Measurements from ENCODE around the gene SHFL. TPM values are rescaled to one million over a fixed set of nuclear protein-coding genes. Genes with fewer than 3 reads are reported as not detected.

SHFL gene
- polyA plus RNA-seq, 1 of the 3 experiments (the other 2 are of a cell fraction): 36.6 TPM

DNA sequence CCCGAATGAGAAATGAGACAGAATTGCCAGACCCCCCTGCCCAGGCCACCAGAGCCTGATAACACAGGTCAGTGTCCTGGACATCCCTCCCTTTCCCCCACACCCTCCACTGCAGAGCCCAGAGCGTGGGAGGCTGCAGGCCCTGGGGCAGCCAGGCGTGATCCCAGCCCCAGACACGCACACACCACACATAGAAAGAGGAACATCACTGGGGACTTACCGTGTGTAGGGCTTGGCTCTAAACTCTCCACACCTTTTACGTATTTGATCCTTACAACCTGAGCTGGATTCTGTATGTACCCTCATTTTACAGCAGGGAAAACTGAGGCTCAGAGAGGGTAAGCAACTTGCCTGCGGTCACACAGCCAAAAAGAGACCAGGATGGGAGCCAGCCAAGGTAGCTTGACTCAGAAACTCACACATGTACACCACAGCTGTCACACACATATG is 16.7 kb downstream of the SHFL start (continued):
- TF ChIP-seq SMC3 (IDR thresholded peaks at IDR 0.05; ENCODE audit: low read depth, low read length): no peak

GRCh38 chr19:10104130-10104513 is 18.0 kb downstream of the SHFL start:
- H3K27ac ChIP-seq (ENCODE audit: low read depth in 2 of 2, low read length in 1 of 2): no peak overlapping the region
- no peak overlapping the region for H2AFZ ChIP-seq (ENCODE audit: low read depth)
- DNase-seq: no peak
- H3K9ac ChIP-seq: no peak overlapping the region
- ChIA-PET CTCF (interaction anchor here (1.0 to 3.2 kb wide), 5 partner anchors 16 to 174 kb away, joined by 3 to 13 read pairs (median 4); partner anchors contain the start of gene EIF3G), POLR2A (interaction anchor here (0.8 to 1.4 kb wide), 3 partner anchors 8 to 11 kb away, joined by 3 to 6 read pairs (median 4); no protein-coding TSS in a partner anchor)
- H3K9me2 ChIP-seq: no peaks in the 10 kb centered on the region
- H3K79me2 ChIP-seq (ENCODE audit: insufficient read depth): peaks cover 30% of the 10 kb centered on the region
- H3F3A ChIP-seq (replicated peaks; ENCODE audit: insufficient read depth): no peaks in the 10 kb centered on the region
- H3K4me1 ChIP-seq (ENCODE audit: control insufficient read depth in 1 of 2, insufficient read depth in 2 of 2, low read depth in 1 of 2, low read length in 1 of 2): peaks cover 0 to 24% of the 10 kb centered on the region in 2 experiments; a peak in 1 of 4 replicates
- no peak overlapping the region for H3K4me2 ChIP-seq
- H3K9me3 ChIP-seq: no peaks in the 10 kb centered on the region
- no peaks in the 10 kb centered on the region for H4K20me1 ChIP-seq (ENCODE audit: insufficient read depth)
- no peak overlapping the region for H3K4me3 ChIP-seq (ENCODE audit: low read depth in 2 of 2, low read length in 1 of 2)
- H3K36me3 ChIP-seq (replicated peaks in 1 of 2; ENCODE audit: control insufficient read depth in 1 of 2, insufficient read depth in 2 of 2, low read length in 1 of 2): peaks cover 9 to 17% of the 10 kb centered on the region in 2 experiments
- TF ChIP-seq, protein P1, sequence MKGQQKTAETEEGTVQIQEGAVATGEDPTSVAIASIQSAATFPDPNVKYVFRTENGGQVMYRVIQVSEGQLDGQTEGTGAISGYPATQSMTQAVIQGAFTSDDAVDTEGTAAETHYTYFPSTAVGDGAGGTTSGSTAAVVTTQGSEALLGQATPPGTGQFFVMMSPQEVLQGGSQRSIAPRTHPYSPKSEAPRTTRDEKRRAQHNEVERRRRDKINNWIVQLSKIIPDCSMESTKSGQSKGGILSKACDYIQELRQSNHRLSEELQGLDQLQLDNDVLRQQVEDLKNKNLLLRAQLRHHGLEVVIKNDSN (IDR thresholded peaks at IDR 0.05; ENCODE audit: borderline replicate concordance, low read depth): no peak
- TF ChIP-seq MXI1 (IDR thresholded peaks at IDR 0.05; ENCODE audit: low read depth, low read length) (no peak), SIN3A (IDR thresholded peaks at IDR 0.05; ENCODE audit: borderline replicate concordance, low read depth, low read length) (no peak), GATA2 (CRISPR knock-in tag; IDR thresholded peaks at IDR 0.05) (peak; percentile 77), EP300 (IDR thresholded peaks at IDR 0.05; ENCODE audit: borderline replicate concordance in 1 of 2, low read depth in 1 of 2, low read length in 1 of 2) (peak in 1 of 2 experiments; percentile 32; a peak in 1 of 4 replicates), POLR2AphosphoS5 (IDR thresholded peaks at IDR 0.05; ENCODE audit: low read depth, low read length) (no peak), FOXJ3 (CRISPR knock-in tag; IDR thresholded peaks at IDR 0.05) (no peak), EZH2phosphoT487 (IDR thresholded peaks at IDR 0.05; ENCODE audit: borderline replicate concordance, low read depth) (no peak), NRF1 (IDR thresholded peaks at IDR 0.05; ENCODE audit: low read depth, low read length) (no peak), GABPA (IDR thresholded peaks at IDR 0.05; ENCODE audit: low read depth) (no peak), RXRA (IDR thresholded peaks at IDR 0.05; ENCODE audit: borderline replicate concordance, low read depth) (no peak), CHD2 (IDR thresholded peaks at IDR 0.05; ENCODE audit: low read length, partially characterized antibody) (no peak)
- TF ChIP-seq, protein P2, sequence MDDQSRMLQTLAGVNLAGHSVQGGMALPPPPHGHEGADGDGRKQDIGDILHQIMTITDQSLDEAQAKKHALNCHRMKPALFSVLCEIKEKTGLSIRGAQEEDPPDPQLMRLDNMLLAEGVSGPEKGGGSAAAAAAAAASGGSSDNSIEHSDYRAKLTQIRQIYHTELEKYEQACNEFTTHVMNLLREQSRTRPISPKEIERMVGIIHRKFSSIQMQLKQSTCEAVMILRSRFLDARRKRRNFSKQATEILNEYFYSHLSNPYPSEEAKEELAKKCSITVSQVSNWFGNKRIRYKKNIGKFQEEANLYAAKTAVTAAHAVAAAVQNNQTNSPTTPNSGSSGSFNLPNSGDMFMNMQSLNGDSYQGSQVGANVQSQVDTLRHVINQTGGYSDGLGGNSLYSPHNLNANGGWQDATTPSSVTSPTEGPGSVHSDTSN (IDR thresholded peaks at IDR 0.05): no peak
- H3K27me3 ChIP-seq (ENCODE audit: insufficient read depth): no peaks in the 10 kb centered on the region
